Thoracic aorta (tissue), 2 donors: ENCODE results near the gene MT1HL1. TPM values are rescaled to one million over a fixed set of nuclear protein-coding genes. Genes with fewer than 3 reads are reported as not detected.

Source experiments
- ATAC-seq: fragments of 150-250 bp; one replicate; pipeline ENCODE4 v1.8.0; 2017; ENCODE audit warnings: low read depth; ENCODE audit not compliant: insufficient number of reproducible peaks, low FRiP score
- DNase-seq: peaks from one replicate; pipeline ENCODE4 v3.0.0-alpha.2; 2020; ENCODE audit warnings: low spot score
- H3K27ac ChIP-seq, 2 donors: fragments of 200-600 bp; sonication (generic); 1 replicate in 1 of 2; 2 replicates in 1 of 2; pipeline ENCODE4 v1.5.1; 2016; ENCODE audit warnings: mild to moderate bottlenecking in 2 of 2, moderate library complexity in 2 of 2
- H3K27me3 ChIP-seq: fragments of 200-600 bp; sonication (generic); replicated peaks from 2 replicates; pipeline ENCODE4 v1.6.0; 2016; ENCODE audit warnings: mild to moderate bottlenecking; ENCODE audit not compliant: insufficient read depth
- H3K36me3 ChIP-seq: fragments of 200-600 bp; sonication (generic); one replicate; pipeline ENCODE4 v1.5.1; 2016
- H3K4me1 ChIP-seq, 2 donors: fragments of 200-600 bp; sonication (generic); 1 replicate in 1 of 2; 2 replicates in 1 of 2; pipeline versions ENCODE4 v1.5.1 to v1.6.0; 2016; ENCODE audit warnings: low read depth in 2 of 2, mild to moderate bottlenecking in 1 of 2; ENCODE audit not compliant: control insufficient read depth in 1 of 2
- H3K4me3 ChIP-seq: fragments of 200-600 bp; sonication (generic); 2 replicates; pipeline ENCODE4 v1.5.1; 2016; ENCODE audit warnings: mild to moderate bottlenecking
- H3K9me3 ChIP-seq: fragments of 200-600 bp; sonication (generic); 2 replicates; pipeline ENCODE4 v1.5.1; 2016
- CTCF ChIP-seq: fragments of 200-600 bp; sonication (generic); IDR thresholded peaks from one replicate; pipeline ENCODE4 v1.5.1; 2019; ENCODE audit warnings: antibody characterized with exemption
- total RNA-seq, 2 donors: library from RNA; depleted of rRNA; stranded (reverse); fragments of >200 nt; gene quantifications; one replicate each; pipeline versions ENCODE4 v1.1.0 to v1.2.3, GENCODE V29; 2016

Gene MT1HL1
- total RNA-seq, 2 donors from 2014 or later, result not detected

- H3K36me3 ChIP-seq, result no peaks in the 10 kb centered on the region
- no peak for TF ChIP-seq CTCF
- DNase-seq, result no peak
- H3K4me3 ChIP-seq, result peak overlapping the region; percentile 88
- H3K27ac ChIP-seq, result peak overlapping the region; percentile 81 to 90
- ATAC-seq, result no peak
- H3K4me1 ChIP-seq, result peaks cover 0 to 30% of the 10 kb centered on the region in 2 donors
- H3K27me3 ChIP-seq, result no peaks in the 10 kb centered on the region
- no peaks in the 10 kb centered on the region for H3K9me3 ChIP-seq
These were observed 39.8 kb upstream of the MT1HL1 start for GRCh38 chr1:237043846-237044636.

- H3K4me1 ChIP-seq, result peaks cover 0 to 39% of the 10 kb centered on the region in 2 donors
- ATAC-seq (no peak), DNase-seq (no peak)
- H3K36me3 ChIP-seq, result no peaks in the 10 kb centered on the region
- peak overlapping the region; percentile 88 for H3K4me3 ChIP-seq
- TF ChIP-seq CTCF, result no peak
- H3K27me3 ChIP-seq, result no peaks in the 10 kb centered on the region
- H3K9me3 ChIP-seq, result no peaks in the 10 kb centered on the region
- peak overlapping the region; percentile 81 to 90 for H3K27ac ChIP-seq
These were observed 38.8 kb upstream of the MT1HL1 start for GRCh38 chr1:237042892-237043576.

GRCh38 chr1:237042526-237042891 lies 38.3 kb upstream of the MT1HL1 start:
- TF ChIP-seq CTCF, result no peak
- Histone ChIP-seq H3K27ac (peak overlapping the region; percentile 81 to 90), H3K9me3 (no peaks in the 10 kb centered on the region), H3K4me1 (peaks cover 0 to 39% of the 10 kb centered on the region in 2 donors), H3K27me3 (no peaks in the 10 kb centered on the region), H3K4me3 (peak overlapping the region; percentile 88), H3K36me3 (no peaks in the 10 kb centered on the region)
- no peak for ATAC-seq
- no peak for DNase-seq

- ATAC-seq, result peak; percentile 58
- no peak for DNase-seq
- Histone ChIP-seq H3K9me3 (no peaks in the 10 kb centered on the region), H3K36me3 (no peaks in the 10 kb centered on the region), H3K4me1 (peaks cover 0 to 36% of the 10 kb centered on the region in 2 donors), H3K4me3 (peak within 1 kb of the TSS; percentile 88), H3K27me3 (no peaks in the 10 kb centered on the region), H3K27ac (peak within 1 kb of the TSS; percentile 81 to 90)
- peak; percentile 76 for TF ChIP-seq CTCF
These were observed 37.7 kb upstream of the MT1HL1 start, which contains the start of gene RYR2 for GRCh38 chr1:237041795-237042525. RYR2 (plus strand) TSS chr1:237042184; CDS start chr1:237042522, 338 bp downstream.

DNA sequence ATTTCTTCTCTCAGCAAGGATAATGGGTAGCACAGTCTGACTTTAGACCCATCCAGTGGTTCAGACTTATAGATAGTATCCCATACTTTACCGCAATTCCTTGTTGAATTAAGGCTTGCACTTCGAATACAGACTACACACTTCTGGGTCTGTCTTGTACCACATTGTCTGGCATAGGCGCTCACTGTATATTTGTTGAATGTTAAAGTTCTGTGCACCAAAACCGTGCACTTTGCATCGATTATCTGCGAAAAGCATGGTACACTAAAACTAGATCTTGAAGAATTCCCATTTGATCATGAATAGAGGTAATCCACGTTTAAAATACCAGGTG lies 37.2 kb upstream of the MT1HL1 start:
- peak overlapping the region; percentile 60 to 64 for H3K27ac ChIP-seq
- ATAC-seq (no peak), DNase-seq (no peak)
- H3K4me1 ChIP-seq, result peaks cover 0 to 35% of the 10 kb centered on the region in 2 donors
- H3K27me3 ChIP-seq, result no peaks in the 10 kb centered on the region
- peak overlapping the region; percentile 88 for H3K4me3 ChIP-seq
- no peaks in the 10 kb centered on the region for H3K9me3 ChIP-seq
- H3K36me3 ChIP-seq, result no peaks in the 10 kb centered on the region
- TF ChIP-seq CTCF, result no peak
